CD4-positive, alpha-beta T cell treated with Interleukin-6 for 4 hours (primary cell): Measurements from ENCODE around the gene CIDEB.

ENCODE experiments used
- DNase-seq: peaks from one replicate; pipeline ENCODE4 v3.0.0-alpha.2; 2020; ENCODE audit warnings: mixed read lengths

CIDEB gene

DNA sequence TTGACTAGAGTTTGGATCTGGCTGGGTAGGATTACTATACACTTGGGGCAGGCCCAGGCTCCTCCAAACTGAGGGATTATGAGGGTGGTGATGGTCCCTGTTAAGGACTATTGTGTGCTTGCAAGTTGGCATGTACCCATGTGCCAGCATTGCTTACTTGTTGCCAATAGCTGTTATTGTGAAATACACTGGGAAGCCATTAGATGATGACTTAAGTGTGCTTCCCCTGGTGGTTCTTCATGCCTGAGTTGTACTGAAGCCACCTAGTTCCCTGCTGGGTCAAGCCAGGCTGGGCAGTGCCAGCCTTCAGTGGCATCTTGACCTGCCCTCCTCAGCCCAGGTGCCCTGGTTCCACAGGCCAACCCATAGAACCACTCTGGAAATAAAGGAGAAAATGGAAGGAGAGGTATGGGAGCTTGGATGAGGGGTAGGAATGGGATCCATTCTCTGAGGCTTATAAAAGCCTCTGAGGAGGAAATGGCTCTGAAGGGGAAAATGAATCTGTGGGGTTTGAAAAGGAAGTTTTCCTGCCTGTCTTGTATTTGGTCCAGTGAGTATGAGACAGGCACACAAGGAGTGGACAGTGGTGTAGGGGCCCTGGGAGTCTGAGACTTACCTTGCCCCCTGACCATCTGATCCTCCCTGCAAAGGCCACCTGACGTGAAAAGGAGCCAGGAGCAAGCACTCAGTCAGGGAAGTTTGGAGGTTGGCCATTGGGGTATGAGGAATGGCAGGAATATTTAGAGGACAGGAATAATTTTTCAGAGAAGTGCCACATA, 4.2 kb upstream of the CIDEB start:
- DNase-seq, result peak; percentile 31

DNA sequence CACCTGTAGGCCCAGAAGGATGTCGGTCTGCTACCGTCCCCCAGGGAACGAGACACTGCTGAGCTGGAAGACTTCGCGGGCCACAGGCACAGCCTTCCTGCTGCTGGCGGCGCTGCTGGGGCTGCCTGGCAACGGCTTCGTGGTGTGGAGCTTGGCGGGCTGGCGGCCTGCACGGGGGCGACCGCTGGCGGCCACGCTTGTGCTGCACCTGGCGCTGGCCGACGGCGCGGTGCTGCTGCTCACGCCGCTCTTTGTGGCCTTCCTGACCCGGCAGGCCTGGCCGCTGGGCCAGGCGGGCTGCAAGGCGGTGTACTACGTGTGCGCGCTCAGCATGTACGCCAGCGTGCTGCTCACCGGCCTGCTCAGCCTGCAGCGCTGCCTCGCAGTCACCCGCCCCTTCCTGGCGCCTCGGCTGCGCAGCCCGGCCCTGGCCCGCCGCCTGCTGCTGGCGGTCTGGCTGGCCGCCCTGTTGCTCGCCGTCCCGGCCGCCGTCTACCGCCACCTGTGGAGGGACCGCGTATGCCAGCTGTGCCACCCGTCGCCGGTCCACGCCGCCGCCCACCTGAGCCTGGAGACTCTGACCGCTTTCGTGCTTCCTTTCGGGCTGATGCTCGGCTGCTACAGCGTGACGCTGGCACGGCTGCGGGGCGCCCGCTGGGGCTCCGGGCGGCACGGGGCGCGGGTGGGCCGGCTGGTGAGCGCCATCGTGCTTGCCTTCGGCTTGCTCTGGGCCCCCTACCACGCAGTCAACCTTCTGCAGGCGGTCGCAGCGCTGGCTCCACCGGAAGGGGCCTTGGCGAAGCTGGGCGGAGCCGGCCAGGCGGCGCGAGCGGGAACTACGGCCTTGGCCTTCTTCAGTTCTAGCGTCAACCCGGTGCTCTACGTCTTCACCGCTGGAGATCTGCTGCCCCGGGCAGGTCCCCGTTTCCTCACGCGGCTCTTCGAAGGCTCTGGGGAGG, 3.1 kb upstream of the CIDEB start, which contains the start of gene LTB4R:
Gene LTB4R, plus strand, starts transcription at position 857 of the 959 bp plus-strand sequence. CDS start 4,150 bp downstream, outside the sequence.
- DNase-seq, result peak; percentile 74

DNA sequence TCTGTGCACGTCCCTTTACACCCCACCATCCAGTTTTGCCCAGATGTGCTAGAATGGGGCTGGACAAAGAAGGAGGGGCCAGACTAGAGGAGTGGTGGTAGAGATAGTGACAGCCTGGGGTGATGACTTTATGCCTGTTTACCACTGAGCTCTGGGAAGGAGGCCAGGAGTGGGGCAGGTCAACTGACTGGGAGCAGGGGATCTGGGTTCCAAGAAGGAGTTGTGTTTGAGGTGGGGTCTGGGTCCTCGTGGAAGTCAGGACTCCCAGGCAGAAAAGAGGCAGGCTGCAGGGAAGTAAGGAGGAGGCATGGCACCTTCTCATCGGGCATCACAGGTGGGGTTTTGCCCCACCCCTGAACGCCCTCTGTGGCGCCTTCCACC, 2.5 kb upstream of the CIDEB start:
- no peak for DNase-seq

DNA sequence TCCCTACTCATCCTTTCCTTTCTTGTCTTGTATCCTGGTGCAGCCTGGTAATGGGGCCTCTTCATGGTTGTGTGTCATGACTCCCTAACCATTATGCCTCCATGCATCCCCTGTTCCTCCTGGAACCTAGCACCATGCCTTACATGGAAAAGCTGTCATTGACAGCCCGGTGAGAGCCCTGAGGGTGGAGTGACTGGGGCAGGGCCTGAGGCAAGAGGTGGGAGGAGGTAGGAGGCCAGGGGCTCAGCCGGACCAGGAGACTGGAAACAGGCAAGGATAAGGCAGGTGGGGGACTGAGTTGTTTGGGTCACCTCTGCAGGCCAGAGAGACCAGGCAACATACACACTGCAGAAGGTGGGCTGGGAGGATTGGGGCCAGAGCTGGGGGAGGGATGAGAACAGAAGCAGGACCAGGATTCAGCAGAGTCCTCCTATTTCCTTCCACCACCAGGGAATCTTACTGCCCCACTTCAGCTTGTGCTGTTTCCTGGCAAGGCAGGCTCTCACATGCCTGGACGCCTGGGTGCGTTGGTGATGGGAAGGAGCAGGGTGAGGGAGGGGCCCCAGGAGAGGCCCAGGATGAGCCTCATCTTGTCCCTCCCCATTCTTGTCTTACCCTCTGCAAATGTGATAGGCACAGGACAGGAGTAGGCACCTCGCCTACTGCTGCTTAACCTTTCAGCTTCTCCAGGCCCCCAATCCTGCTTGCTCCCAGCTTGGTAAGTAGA, 1.9 kb upstream of the CIDEB start, which contains the start of gene LTB4R2:
Gene LTB4R2, plus strand, starts transcription at position 603 of the 727 bp plus-strand sequence. CDS start 525 bp downstream, outside the sequence.
- no peak for DNase-seq

DNA sequence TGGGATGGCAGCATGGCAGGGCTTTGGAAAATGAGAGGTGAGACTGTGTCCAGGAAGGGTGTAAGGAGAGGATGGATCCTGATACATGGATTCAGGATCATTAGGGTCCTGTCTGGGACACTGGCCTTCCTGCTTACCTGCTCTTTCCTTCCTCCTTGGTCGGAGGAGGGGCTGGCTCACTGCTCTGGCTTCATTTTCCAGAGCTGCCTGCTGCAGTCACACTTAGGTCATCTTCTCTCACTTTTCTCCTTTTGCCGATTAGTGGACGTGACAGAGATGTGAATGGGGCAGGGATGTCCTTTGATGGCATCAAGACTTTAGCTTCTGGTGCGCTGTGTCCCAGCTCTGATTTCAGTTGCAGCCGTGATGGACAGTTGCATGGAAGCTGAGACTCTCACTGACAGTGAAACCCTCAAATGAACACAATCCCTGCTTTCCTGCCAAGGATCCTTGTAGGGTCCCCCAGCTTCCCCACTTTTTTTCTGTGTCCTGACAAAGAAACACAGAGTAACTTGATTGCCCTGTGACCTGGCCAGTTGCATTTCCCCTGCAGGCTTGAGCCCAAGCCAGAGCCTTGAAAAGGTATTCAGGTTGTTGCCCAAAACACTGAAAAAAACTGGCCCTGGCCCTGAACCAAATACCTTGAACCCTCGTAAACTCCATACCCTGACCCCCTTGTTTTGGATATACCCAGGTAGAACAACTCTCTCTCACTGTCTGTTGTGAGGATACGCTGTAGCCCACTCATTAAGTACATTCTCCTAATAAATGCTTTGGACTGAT, 756 bp upstream of the CIDEB start:
- no peak for DNase-seq

DNA sequence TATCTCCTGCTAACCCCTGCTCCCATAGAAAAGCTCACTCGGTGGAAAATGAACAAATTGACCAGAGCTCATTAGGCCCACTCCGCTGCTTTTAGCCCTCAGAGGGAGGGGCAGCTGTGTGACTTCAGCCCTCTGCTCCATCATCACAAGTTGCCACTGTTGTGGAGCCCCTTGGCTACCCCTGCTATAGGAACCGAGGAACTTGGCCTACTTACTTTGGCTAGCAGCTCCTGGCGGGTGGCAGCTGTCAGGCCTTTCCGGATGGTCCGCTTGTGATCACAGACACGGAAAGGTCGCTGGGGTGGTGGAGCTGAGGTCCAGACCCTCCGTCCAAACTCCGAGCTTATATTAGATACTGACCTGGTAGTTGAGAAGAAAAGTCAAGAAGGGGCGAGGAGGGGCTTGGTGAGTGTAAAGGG, 612 bp downstream of the CIDEB start:
- no peak for DNase-seq

DNA sequence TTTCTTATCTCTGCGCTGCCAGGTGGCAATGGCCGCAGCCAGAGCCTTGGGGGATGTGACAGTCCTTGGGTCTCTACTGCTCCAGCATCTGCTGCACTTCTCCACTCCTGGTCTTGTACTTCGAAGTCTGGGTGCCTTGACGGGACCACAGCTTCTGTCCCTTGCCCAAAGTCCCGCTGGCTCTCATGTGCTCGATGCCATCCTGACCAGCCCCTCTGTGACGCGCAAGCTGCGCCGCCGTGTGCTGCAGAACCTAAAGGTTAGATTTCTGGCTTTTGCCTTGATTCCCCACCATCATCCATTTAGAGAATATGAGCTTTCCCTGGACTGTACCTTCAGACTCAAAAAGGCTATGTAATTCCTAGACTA, 3.8 kb downstream of the CIDEB start:
- DNase-seq, result no peak

DNA sequence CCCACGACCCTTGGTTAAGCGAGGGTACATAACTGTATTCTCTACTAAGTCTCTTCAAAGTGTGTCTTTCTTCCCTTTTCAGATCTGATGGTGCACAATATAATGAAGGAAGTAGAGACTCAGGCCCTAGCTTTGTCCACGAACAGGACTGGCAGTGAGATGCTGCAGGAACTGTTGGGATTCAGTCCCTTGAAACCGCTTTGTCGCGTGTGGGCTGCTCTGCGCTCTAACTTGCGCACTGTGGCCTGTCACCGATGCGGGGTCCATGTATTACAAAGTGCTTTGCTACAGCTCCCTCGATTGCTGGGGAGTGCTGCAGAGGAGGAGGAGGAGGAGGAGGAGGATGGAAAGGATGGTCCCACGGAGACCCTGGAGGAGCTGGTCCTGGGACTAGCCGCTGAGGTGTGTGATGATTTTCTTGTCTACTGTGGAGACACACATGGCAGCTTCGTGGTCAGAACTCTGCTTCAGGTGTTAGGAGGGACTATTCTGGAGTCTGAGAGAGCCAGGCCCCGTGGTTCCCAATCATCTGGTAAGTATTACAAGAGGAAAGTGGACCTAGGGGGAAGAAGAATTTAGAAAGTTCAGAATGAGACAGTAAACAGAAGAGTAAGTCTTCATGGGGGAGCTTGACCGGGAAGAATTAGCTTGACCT, 7.3 kb downstream of the CIDEB start:
- no peak for DNase-seq

DNA sequence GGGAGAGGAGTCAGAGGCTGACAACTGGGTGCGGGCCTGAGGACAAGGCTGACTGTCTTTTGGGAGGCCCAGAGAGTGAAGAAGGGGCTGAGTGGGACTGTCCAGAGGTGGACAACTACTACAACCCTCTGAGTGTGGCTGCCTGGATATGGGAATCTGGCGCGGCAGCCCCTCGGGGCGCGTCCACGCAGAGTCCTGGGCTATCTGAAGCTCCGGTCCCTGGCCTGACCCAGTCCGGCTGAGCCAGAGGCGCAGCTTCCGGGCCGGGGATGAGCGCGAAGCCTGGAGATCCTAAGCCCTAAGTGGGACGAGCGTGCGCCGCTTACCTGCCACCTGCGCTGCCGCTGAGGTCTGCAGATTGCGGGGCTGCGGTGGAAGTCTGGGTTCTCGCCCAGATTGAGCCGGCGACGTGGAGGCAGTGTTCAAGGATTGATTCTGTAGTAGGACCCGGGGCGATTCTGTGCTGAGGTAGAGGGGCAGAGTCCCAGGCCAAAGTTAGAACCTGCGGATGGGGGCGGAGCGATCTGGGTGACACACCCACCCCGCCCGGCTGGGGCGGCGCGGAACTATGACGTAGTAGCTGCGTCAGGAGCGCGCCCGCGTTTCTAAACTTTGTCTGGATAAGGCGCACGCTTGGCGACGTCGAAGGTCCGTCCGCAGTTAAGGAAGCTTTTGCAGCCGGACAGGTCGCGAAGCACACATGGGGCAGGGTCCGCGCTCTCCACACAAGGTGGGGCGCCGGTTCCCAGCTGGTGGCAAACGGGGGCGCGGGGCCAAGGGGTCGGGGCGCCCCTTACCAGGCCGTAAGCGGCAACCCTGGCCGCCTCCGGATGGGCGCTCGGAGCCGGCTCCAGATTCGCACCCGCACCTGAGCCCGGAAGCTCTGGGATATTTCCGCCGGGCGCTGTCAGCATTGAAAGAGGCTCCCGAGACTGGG, 8.3 kb downstream of the CIDEB start, which contains the start of the genes DHRS1 and NOP9:
Gene DHRS1, minus strand, starts transcription at position 526 of the 937 bp plus-strand sequence. CDS start 674 bp downstream, outside the sequence.
Gene NOP9, plus strand, starts transcription at position 596 of the 937 bp plus-strand sequence. Its CDS starts 105 bp downstream, at position 701.
- peak; percentile 92 for DNase-seq

DNA sequence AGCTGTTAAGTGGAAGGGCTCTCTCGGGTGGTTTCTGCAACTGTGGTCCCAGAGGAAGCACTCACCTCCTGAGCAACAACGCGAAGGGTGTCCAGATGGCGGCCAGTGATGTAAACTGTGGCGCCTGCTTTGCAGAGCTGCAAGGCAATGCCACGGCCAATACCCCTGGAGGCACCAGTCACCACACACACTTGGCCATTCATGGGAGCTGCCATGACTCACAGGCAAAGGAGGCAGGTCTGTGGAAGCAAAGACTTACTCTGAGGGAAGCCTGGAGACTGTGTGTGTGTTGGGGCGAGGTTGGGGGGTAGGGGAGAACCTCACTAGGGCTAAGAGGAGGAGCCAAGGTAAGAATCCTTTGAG, 8.9 kb downstream of the CIDEB start:
- DNase-seq, result peak; percentile 10

DNA sequence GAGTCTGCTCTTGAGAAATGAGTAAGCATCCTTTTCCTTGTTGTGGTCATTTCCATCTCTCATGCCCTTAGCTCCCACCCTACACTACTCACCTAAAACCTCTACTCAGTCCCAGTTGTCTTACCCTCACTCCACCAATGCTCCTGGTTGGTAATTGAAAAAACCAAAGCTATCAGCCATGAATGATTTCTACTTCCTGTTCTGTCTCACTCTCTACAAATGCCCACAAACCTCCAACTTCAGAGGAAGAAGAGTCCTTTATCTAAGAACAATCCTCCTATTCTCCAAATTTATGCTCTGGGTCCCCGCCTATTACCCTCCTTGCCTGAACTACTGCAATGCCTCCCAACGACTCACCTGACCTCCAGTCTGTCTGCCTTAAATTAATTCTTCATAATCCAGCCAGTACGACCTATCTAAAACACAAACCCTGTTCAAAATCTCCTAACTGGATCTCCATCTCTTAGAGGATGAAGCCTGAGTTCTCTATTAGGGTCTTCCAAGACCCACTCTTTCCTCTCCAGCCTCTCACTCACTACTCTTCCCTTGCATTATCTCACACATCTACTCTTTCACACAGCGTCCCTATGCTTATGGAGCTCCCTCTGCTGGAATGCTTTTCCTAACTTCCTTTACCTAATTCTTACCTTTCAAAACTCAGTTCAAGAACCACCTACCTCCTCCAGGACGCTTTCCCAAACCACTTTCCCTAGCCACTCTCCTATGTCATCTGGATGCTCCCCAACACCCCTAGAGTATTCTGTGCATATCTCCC, 10.4 kb downstream of the CIDEB start:
- DNase-seq, result no peak

DNA sequence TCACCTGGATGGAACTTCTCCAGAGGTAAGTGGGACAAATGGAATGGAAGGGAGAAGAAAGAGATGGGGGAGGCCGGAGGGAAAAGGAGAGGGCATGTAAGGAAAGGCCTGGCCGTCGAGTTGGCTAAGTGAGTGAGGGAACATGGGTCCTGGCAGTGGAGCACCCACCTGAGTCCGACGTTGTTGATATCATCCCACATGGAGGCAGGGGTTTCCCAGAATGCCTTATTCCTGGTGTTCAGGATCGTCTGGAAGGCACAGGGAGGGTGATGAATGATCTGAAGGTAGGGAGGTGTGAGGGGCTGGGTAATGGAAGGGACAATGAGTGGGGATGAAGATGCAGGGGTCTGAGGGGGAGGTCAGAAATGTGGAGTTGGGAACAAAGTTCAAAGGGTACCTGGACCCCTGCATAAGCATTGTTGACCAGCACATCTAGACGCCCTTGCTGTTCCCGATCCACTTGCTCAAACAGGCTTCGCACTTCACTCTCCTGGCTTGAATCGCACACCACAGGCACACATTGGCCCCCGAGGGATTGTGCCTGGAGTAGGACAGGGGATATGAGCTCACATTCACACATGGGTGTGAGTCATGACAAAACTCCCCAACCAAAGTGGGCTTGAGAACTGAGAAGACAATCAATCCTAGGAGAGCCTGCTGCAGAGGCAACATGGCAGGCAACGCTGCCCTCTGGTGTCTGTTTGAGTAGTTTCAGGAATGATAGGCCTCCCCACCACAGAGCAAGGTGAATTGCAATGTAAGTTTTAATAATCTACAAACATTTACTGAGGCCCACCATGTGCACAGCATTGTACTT, 11.2 kb downstream of the CIDEB start:
- DNase-seq, result peak; percentile 79

DNA sequence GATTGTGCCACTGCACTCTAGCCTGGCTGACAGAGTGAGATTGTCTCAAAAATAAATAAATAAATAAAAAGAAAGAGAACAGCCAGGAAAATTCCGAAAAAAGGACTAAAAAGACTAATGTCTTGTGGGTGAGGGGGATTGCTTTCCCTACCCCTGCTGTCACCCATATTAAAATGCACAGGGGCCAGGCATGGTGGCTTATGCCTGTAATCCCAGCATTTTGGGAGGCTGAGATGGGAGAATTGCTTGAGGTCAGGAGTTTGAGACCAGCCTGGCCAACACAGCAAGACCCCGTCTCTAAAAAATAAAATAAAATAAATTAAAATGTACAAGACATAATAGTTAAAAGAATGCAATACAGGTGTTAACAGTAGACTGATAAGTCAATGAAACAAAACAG, 14.3 kb downstream of the CIDEB start:
- no peak for DNase-seq

DNA sequence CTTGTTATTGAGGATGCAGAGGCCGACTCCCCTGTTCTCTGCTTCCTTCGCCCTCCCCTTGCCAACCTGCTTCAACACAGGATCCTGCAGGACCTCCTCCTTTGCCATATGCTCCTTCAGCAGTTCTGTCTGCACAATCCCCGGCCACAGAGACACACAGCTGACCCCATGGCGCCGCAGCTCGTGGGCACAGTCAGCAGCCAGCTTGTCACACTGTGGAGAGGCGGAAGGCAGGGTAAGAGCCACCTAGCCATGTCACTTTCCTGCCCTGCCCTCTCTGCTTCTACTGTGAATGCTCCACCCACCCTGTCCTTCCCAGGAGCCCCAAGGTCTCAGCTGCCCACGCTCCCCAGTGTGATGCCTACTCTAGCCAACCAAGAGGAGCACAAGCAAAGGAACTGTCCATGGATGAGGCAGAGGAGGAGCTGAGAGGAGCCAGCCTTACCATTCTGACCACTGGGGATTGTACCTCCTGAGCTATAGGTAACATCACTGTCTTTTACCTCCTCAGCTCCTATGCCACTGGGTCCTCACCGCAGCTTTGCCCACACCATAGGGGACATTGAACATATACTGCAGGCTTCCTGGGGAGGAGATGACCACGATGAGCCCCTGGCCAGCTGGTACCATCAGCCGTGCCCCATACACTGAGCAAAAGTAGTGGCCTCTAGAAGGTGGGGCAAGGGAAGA, 15.5 kb downstream of the CIDEB start:
- no peak for DNase-seq

DNA sequence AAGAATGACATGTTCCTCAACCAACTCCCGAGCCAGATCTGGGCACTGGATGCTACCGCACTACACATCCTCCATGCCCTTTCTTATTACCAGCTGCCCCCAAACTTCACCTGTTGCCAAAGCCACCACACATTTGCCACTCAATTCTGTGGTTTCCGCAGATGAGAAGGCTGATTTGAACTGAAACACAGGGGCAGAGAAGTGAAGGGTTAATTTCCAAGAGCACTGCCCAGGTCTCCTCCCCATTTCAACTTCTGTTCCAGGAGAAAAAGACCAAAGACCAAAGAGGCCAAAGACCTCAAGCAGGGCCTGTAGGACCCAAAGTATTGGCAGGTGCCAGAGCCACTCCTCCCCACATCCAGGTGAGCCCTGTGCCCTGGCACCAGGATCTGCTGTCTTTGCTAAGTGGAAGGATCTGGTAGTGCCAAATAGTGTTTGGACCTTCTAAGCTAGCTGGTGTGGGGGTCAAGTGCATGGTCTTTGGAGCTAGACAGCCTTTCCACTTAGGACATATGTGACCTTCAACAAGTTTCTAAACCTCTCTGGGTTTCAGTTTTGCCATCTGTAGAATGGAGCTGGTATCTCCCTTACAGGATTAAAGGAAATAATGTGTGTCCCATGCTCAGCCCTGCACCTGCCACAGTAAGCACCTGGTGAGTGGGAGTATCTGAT, 16.2 kb downstream of the CIDEB start:
- DNase-seq, result no peak

DNA sequence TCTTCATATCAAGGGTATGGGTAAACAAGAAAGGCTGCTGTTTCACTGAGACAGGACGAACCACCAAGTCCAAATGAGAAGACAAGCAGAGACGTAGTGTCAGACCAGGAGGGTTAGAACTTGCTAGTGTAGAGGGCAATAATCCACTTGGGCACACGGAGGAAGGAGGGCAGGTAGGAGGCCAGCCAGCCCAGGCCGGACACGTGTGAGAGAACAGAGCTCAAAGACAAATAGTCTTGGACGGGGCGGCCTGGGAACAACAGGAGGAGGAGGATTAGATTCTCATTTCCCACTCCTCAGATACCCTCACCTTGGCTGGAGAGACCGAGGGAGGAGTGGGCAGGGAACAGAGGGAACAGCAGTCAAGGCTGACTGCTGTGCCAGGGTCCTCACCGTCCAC, 17.0 kb downstream of the CIDEB start:
- DNase-seq, result no peak

DNA sequence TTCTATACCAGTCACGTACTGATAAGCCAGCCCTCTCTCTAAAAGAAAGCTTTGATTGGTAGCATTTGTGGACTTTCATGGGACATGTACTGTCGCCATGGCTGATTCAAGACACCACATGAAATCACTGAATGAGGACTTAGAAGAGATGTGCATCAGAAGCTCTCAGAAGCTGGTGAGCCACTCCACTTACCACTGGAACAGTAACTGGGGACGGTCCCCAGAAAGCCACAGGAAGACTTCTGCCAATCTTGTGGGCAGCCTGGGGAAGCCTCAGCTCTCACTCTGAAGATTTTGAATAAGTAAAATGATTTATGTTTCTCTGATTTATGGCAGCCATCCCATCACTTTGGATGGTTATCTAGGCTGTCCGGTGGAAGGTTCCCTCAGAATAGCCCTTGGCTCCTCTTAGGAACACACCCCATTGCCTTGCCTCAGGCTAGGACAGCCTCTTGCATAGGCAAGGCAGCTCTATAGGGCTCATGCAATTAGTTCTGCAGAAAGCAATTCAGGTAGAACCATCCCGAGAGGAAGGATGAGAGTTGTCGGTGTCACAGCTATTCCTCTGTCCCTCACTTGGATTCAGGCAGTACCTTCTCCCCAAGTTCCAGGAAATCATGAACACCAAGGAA, 18.0 kb downstream of the CIDEB start:
- DNase-seq, result no peak
